CD14-positive monocyte (primary cell): ENCODE measurements around the gene DPYD. TPM values are rescaled to one million over a fixed set of nuclear protein-coding genes. Genes with fewer than 3 reads are reported as not detected.

Experiments used
- DNase-seq, 3 donors: peaks; one replicate each; pipeline ENCODE4 v3.0.0-alpha.2; 2011 to 2022
- H2AFZ ChIP-seq: 2 replicates; pipeline ENCODE4 v1.6.0; 2012; ENCODE audit warnings: mild to moderate bottlenecking, low read depth, low read length, inconsistent platforms; ENCODE audit not compliant: insufficient read depth, poor library complexity, severe bottlenecking
- H3K27ac ChIP-seq, 2 donors: 1 replicate in 1 of 2; 2 replicates in 1 of 2; pipeline ENCODE4 v1.5.1; 2012 to 2013; ENCODE audit warnings: low read length in 2 of 2, control low read depth in 1 of 2, inconsistent platforms in 1 of 2, low read depth in 1 of 2, mild to moderate bottlenecking in 1 of 2
- H3K27me3 ChIP-seq, 2 donors: one replicate each; pipeline versions ENCODE4 v1.6.0 to v1.6.1; 2011 to 2013; ENCODE audit warnings: low read length in 2 of 2; ENCODE audit not compliant: control insufficient read depth in 2 of 2, insufficient read depth in 2 of 2
- H3K36me3 ChIP-seq, 2 donors: replicated peaks in 1 of 2; 1 replicate in 1 of 2; 2 replicates in 1 of 2; pipeline versions ENCODE4 v1.5.1 to v1.6.1; 2012 to 2013; ENCODE audit warnings: low read length in 2 of 2, control low read depth in 1 of 2, inconsistent platforms in 1 of 2, mild to moderate bottlenecking in 1 of 2; ENCODE audit not compliant: insufficient read depth in 2 of 2, control insufficient read depth in 1 of 2
- H3K4me1 ChIP-seq, 2 donors: 1 replicate in 1 of 2; 2 replicates in 1 of 2; pipeline versions ENCODE4 v1.5.1 to v1.6.1; 2012 to 2013; ENCODE audit warnings: low read length in 2 of 2, control low read depth in 1 of 2, inconsistent platforms in 1 of 2, mild to moderate bottlenecking in 1 of 2, moderate library complexity in 1 of 2; ENCODE audit not compliant: insufficient read depth in 2 of 2, control insufficient read depth in 1 of 2
- H3K4me2 ChIP-seq: replicated peaks from 2 replicates; pipeline ENCODE3; 2012; ENCODE audit warnings: low read length, moderate library complexity, mild to moderate bottlenecking; ENCODE audit not compliant: poor library complexity, severe bottlenecking; ENCODE audit errors: extremely low read depth
- H3K4me3 ChIP-seq, 3 experiments: fragments of 200-600 bp in 1 of 3; sonication (generic) in 1 of 3; replicated peaks in 1 of 3; 1 replicate in 2 of 3; 2 replicates in 1 of 3; pipeline ENCODE4 v1.5.1; 2011 to 2013; ENCODE audit warnings: low read length in 3 of 3, mild to moderate bottlenecking in 3 of 3, control low read depth in 2 of 3, low read depth in 2 of 3, inconsistent platforms in 1 of 3, moderate library complexity in 1 of 3
- H3K79me2 ChIP-seq: 2 replicates; pipeline ENCODE4 v1.6.0; 2012; ENCODE audit warnings: mild to moderate bottlenecking, control low read depth, inconsistent platforms, low read length, moderate library complexity; ENCODE audit not compliant: insufficient read depth
- H3K9ac ChIP-seq: 2 replicates; pipeline ENCODE4 v1.6.0; 2017; ENCODE audit warnings: low read length, mild to moderate bottlenecking; ENCODE audit not compliant: insufficient read depth, poor library complexity, severe bottlenecking
- H3K9me3 ChIP-seq, 2 donors: replicated peaks in 1 of 2; 1 replicate in 1 of 2; 2 replicates in 1 of 2; pipeline versions ENCODE4 v1.5.1 to v1.6.1; 2012 to 2013; ENCODE audit warnings: low read length in 2 of 2, control low read depth in 1 of 2; ENCODE audit not compliant: control insufficient read depth in 1 of 2, insufficient read depth in 1 of 2
- H4K20me1 ChIP-seq: 2 replicates; pipeline ENCODE4 v1.6.0; 2012; ENCODE audit warnings: mild to moderate bottlenecking, low read length, control low read depth, moderate library complexity; ENCODE audit not compliant: insufficient read depth
- H3K27ac Mint-ChIP-seq, 7 donors: one replicate each; pipeline ENCODE4 v1.8.0; 2020; ENCODE audit warnings: mild to moderate bottlenecking in 7 of 7, mixed read lengths in 7 of 7, moderate library complexity in 6 of 7, inconsistent platforms in 2 of 7
- H3K27me3 Mint-ChIP-seq, 3 donors: one replicate each; pipeline ENCODE4 v1.8.0; 2021 to 2022; ENCODE audit warnings: low read depth in 3 of 3, mild to moderate bottlenecking in 3 of 3, mixed read lengths in 3 of 3, moderate library complexity in 3 of 3, inconsistent platforms in 1 of 3
- H3K36me3 Mint-ChIP-seq, 2 donors: one replicate each; pipeline ENCODE4 v1.8.0; 2020; ENCODE audit warnings: mixed read lengths in 2 of 2, inconsistent platforms in 1 of 2, mild to moderate bottlenecking in 1 of 2
- H3K4me1 Mint-ChIP-seq: one replicate; pipeline ENCODE4 v1.8.0; 2020; ENCODE audit warnings: mild to moderate bottlenecking, mixed read lengths
- H3K4me3 Mint-ChIP-seq, 2 donors: one replicate each; pipeline ENCODE4 v1.8.0; 2020; ENCODE audit warnings: mild to moderate bottlenecking in 2 of 2, mixed read lengths in 2 of 2, moderate library complexity in 1 of 2
- H3K9me3 Mint-ChIP-seq, 7 donors: one replicate each; pipeline ENCODE4 v1.8.0; 2020 to 2022; ENCODE audit warnings: mixed read lengths in 7 of 7, mild to moderate bottlenecking in 6 of 7, moderate library complexity in 6 of 7, inconsistent platforms in 2 of 7
- WGBS: methylation state at CpG from one replicate; pipeline ENCODE4 v1.1.5; 2013; ENCODE audit warnings: missing lambda C conversion rate; ENCODE audit not compliant: insufficient coverage; 5-methylcytosine and 5-hydroxymethylcytosine counted together
- intact Hi-C, 2 donors: fragments of 100-400 bp; cut with micrococcal nuclease; formaldehyde crosslinking; loops; one replicate each; pipeline versions ENCODE4 v1.15.0 to v1.15.1; 2023
- polyA plus RNA-seq, 3 donors: library from polyadenylated mRNA; depleted of rRNA in 1 of 3; unstranded in 2 of 3; stranded (reverse) in 1 of 3; fragments of 300-500 nt in 2 of 3; fragments of >200 nt in 1 of 3; fragmentation: Illumina TruSeq in 2 of 3; gene quantifications; 1 replicate in 2 of 3; 2 replicates in 1 of 3; pipeline ENCODE4 v1.2.3, GENCODE V29; 2012 to 2021
- TF ChIP-seq, protein P1 (sequence below): fragments of 200-600 bp; IDR thresholded peaks from one replicate; pipeline ENCODE4 v1.8.0; 2022; ENCODE audit warnings: antibody characterized with exemption, mild to moderate bottlenecking

Gene DPYD
- polyA plus RNA-seq, 3 donors, result 87.6 to 171 (median 144) TPM

DNA sequence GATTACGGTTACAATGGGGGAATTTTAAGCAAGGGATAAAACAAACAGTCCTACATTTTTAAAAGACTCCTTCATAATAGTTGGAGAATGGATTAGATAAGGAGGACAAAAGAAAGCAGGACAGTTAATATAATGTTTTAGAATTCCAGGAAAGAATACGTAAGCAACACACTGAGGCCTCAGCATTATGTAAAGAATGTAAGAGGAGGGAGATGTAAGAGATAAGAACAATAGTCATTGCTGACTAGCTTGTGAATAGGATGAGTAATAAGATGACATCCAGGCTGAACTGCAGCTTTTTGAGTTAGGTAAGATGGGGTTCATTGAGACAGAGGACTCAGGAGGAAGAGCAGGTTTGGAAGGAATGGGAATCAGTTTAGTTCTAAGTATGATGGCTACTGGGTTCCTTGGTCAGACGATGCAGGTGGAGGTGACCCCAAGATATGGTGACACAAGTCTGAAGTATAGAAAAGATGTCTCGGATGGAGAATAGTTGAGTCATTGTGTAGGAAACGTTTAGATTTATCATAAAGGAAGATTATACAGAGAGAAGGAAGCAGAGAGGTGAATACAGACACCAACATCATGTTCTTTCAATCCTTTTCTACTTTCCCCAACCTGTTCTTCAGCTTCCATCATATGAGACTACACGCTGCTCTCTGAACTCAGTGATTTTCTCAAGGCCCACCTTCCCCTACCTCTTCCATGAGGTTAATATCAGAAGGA, 826.4 kb downstream of the DPYD start:
- H2AFZ ChIP-seq, result no peak overlapping the region
- WGBS, result 96% methylated on average over 2 of the region's 6 CpGs
- H3K9me3 ChIP-seq, result no peaks in the 10 kb centered on the region
- no peaks in the 10 kb centered on the region for H3K79me2 ChIP-seq
- TF ChIP-seq, protein P1, sequence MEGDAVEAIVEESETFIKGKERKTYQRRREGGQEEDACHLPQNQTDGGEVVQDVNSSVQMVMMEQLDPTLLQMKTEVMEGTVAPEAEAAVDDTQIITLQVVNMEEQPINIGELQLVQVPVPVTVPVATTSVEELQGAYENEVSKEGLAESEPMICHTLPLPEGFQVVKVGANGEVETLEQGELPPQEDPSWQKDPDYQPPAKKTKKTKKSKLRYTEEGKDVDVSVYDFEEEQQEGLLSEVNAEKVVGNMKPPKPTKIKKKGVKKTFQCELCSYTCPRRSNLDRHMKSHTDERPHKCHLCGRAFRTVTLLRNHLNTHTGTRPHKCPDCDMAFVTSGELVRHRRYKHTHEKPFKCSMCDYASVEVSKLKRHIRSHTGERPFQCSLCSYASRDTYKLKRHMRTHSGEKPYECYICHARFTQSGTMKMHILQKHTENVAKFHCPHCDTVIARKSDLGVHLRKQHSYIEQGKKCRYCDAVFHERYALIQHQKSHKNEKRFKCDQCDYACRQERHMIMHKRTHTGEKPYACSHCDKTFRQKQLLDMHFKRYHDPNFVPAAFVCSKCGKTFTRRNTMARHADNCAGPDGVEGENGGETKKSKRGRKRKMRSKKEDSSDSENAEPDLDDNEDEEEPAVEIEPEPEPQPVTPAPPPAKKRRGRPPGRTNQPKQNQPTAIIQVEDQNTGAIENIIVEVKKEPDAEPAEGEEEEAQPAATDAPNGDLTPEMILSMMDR, result no peak
- H3K4me1 ChIP-seq, result no peaks in the 10 kb centered on the region
- no peak overlapping the region for H3K27ac ChIP-seq
- H4K20me1 ChIP-seq, result peaks cover 3% of the 10 kb centered on the region
- H3K36me3 ChIP-seq, result peaks cover 47 to 72% of the 10 kb centered on the region in 2 donors
- DNase-seq, result no peak
- no peaks in the 10 kb centered on the region for H3K27me3 ChIP-seq
- H3K4me1 Mint-ChIP-seq, result no peaks in the 10 kb centered on the region
- H3K9me3 Mint-ChIP-seq, result peaks cover 0 to 2% (median 0%) of the 10 kb centered on the region in 7 donors
- H3K9ac ChIP-seq, result no peak overlapping the region
- no peak overlapping the region for H3K4me3 ChIP-seq
- H3K36me3 Mint-ChIP-seq, result peaks cover 51 to 65% of the 10 kb centered on the region in 2 donors
- H3K27ac Mint-ChIP-seq, result no peak overlapping the region
- intact Hi-C loops, result no loop called here
- H3K4me3 Mint-ChIP-seq, result no peak overlapping the region
- H3K4me2 ChIP-seq, result no peak overlapping the region
- peaks cover 0 to 3% (median 0%) of the 10 kb centered on the region in 3 donors for H3K27me3 Mint-ChIP-seq

DNA sequence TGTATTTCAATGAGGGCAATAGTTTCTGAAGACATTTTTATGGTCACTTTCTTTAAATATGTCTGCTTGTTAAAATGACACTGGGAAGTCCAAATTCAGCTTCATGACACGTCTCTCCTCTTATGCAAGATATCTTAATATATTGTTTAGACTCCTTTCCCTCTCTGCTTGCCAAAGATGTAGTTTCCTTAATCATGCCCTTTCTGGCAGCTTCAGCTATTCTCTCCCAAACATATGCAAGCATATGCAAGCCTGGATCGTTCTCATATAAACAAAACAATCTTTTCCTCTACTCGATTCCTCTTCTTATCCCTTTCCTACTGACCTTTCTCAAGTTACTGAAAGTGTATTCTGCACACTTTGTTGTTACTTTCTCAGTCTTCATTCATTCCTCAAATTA, 827.1 kb downstream of the DPYD start:
- Histone ChIP-seq H3K9me3 (no peaks in the 10 kb centered on the region), H3K36me3 (peaks cover 46 to 72% of the 10 kb centered on the region in 2 donors)

More for the DNA sequence above, 827.1 kb downstream of the DPYD start:
- Mint-ChIP-seq H3K4me3 (no peak overlapping the region), H3K9me3 (peaks cover 0 to 2% (median 0%) of the 10 kb centered on the region in 7 donors), H3K27me3 (peaks cover 0 to 3% (median 0%) of the 10 kb centered on the region in 3 donors), H3K27ac (no peak overlapping the region), H3K36me3 (peaks cover 52 to 64% of the 10 kb centered on the region in 2 donors), H3K4me1 (no peaks in the 10 kb centered on the region)
- no peaks in the 10 kb centered on the region for H3K79me2 ChIP-seq
- H3K4me3 ChIP-seq, result no peak overlapping the region
- no peak overlapping the region for H3K4me2 ChIP-seq
- DNase-seq, result no peak
- H3K27ac ChIP-seq, result no peak overlapping the region
- H3K4me1 ChIP-seq, result no peaks in the 10 kb centered on the region
- TF ChIP-seq, protein P1, result no peak
- 100% methylated on average over 1 of the region's 3 CpGs for WGBS
- H3K9ac ChIP-seq, result no peak overlapping the region
- H2AFZ ChIP-seq, result no peak overlapping the region
- intact Hi-C loops, result no loop called here
- no peaks in the 10 kb centered on the region for H3K27me3 ChIP-seq
- H4K20me1 ChIP-seq, result no peaks in the 10 kb centered on the region
